Caco-2 (cell line): ENCODE data around the gene PDGFRA. TPM values are rescaled to one million over a fixed set of nuclear protein-coding genes. Genes with fewer than 3 reads are reported as not detected.
A peak's percentile ranks its signal among the peaks of the same experiment; 100 is the strongest.

ENCODE experiments used
- BruUV-seq: library from RNA; stranded (reverse); fragments of 400-500 nt; replicated peaks from 2 replicates; lab custom pipeline; 2021; lab: Mats Ljungman, UMichigan
- CTCF ChIA-PET: fragments of 300-600 bp; sonication (Branson Sonifier 250); formaldehyde crosslinking; loops from one replicate; lab custom pipeline; 2022; ENCODE audit warnings: antibody characterized with exemption; lab: Charles Lee
- POLR2A ChIA-PET: fragments of 300-600 bp; sonication (Branson Sonifier 250); formaldehyde crosslinking; loops from one replicate; lab custom pipeline; 2022; ENCODE audit warnings: antibody characterized with exemption; lab: Charles Lee
- DNase-seq, 2 experiments: peaks; one replicate each; pipeline versions ENCODE4 v3.0.0 to v3.0.0-alpha.2; 2020 to 2022
- H3K27me3 ChIP-seq: replicated peaks from 2 replicates; pipeline ENCODE4 v1.6.0; 2011; ENCODE audit warnings: low read length; ENCODE audit not compliant: control insufficient read depth, insufficient read depth
- H3K36me3 ChIP-seq: 2 replicates; pipeline ENCODE4 v1.5.1; 2011; ENCODE audit warnings: low read length; ENCODE audit not compliant: control insufficient read depth, insufficient read depth
- H3K4me1 ChIP-seq: fragments of 250-450 bp; sonication (Bioruptor Pico); 2 replicates; pipeline ENCODE4 v1.5.1; 2020; ENCODE audit warnings: mild to moderate bottlenecking
- H3K4me3 ChIP-seq: 2 replicates; pipeline ENCODE4 v1.5.1; 2011; ENCODE audit warnings: low read depth, mild to moderate bottlenecking, control low read depth, low read length
- H3K9me3 ChIP-seq: fragments of 250-450 bp; sonication (Bioruptor Pico); 2 replicates; pipeline ENCODE4 v1.5.1; 2020; ENCODE audit warnings: mild to moderate bottlenecking, moderate library complexity
- H3K27ac Mint-ChIP-seq: one replicate; pipeline ENCODE4 v1.8.0; 2022; ENCODE audit warnings: mixed read lengths; ENCODE audit not compliant: unreplicated experiment
- H3K27me3 Mint-ChIP-seq: one replicate; pipeline ENCODE4 v1.8.0; 2022; ENCODE audit warnings: mixed read lengths; ENCODE audit not compliant: insufficient read depth, unreplicated experiment
- H3K36me3 Mint-ChIP-seq: one replicate; pipeline ENCODE4 v1.8.0; 2022; ENCODE audit warnings: mild to moderate bottlenecking, mixed read lengths; ENCODE audit not compliant: insufficient read depth, unreplicated experiment
- H3K4me1 Mint-ChIP-seq: one replicate; pipeline ENCODE4 v1.8.0; 2022; ENCODE audit warnings: low read depth, mixed read lengths; ENCODE audit not compliant: unreplicated experiment
- H3K4me3 Mint-ChIP-seq: one replicate; pipeline ENCODE4 v1.8.0; 2022; ENCODE audit warnings: mild to moderate bottlenecking, moderate library complexity, mixed read lengths; ENCODE audit not compliant: unreplicated experiment
- H3K9me3 Mint-ChIP-seq: one replicate; pipeline ENCODE4 v1.8.0; 2022; ENCODE audit warnings: mixed read lengths; ENCODE audit not compliant: unreplicated experiment
- intact Hi-C: fragments of 100-400 bp; cut with micrococcal nuclease; formaldehyde crosslinking; loops from one replicate; pipeline ENCODE4 v1.10.0; 2022; ENCODE audit not compliant: unreplicated experiment
- total RNA-seq: library from RNA; stranded (reverse); gene quantifications from 2 replicates; pipeline ENCODE4 v1.2.3, GENCODE V29; 2022
- TF ChIP-seq, protein P1 (sequence below), 2 experiments: fragments of 200-600 bp in 1 of 2; IDR thresholded peaks; 1 replicate in 1 of 2; 2 replicates in 1 of 2; pipeline versions ENCODE4 v1.5.1 to v1.8.0; 2011 to 2022; ENCODE audit warnings: antibody characterized with exemption in 1 of 2, control low read depth in 1 of 2, inconsistent platforms in 1 of 2, low read depth in 1 of 2, low read length in 1 of 2, mild to moderate bottlenecking in 1 of 2, moderate library complexity in 1 of 2; ENCODE audit not compliant: insufficient read depth in 1 of 2, severe bottlenecking in 1 of 2, unreplicated experiment in 1 of 2

PDGFRA gene
- total RNA-seq, 1 experiment from 2014 or later, result 97.4 TPM

DNA sequence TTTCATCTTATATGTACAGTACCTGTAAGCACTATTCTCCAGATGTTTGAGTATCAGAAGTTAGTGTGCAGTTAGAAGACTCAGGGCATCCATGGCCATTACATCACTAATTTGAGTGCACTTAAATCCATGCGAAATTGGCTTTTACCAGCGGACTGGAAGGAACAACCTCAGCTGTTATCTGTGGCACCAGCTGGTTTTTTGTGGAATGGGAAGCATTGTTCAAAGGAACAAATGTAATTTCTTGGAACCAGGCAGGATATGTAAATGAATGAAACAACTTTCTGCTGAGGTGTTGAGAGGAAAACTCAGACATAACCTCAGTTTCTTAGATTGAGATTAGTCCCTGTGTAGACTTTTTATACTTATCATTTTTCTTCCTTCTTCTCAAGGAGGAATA is 60.2 kb downstream of the PDGFRA start:
- Histone ChIP-seq H3K4me3 (no peak overlapping the region), H3K36me3 (no peaks in the 10 kb centered on the region), H3K9me3 (no peaks in the 10 kb centered on the region), H3K27me3 (no peaks in the 10 kb centered on the region), H3K4me1 (no peaks in the 10 kb centered on the region)
- Mint-ChIP-seq H3K4me1 (no peaks in the 10 kb centered on the region), H3K36me3 (peaks cover 96% of the 10 kb centered on the region), H3K9me3 (peaks cover under 1% of the 10 kb centered on the region), H3K4me3 (no peak overlapping the region), H3K27ac (peak overlapping the region; percentile 42), H3K27me3 (no peaks in the 10 kb centered on the region)
- ChIA-PET POLR2A (no interaction called here), CTCF (no interaction called here)
- DNase-seq, result no peak
- BruUV-seq, result no TSS peak
- TF ChIP-seq, protein P1, sequence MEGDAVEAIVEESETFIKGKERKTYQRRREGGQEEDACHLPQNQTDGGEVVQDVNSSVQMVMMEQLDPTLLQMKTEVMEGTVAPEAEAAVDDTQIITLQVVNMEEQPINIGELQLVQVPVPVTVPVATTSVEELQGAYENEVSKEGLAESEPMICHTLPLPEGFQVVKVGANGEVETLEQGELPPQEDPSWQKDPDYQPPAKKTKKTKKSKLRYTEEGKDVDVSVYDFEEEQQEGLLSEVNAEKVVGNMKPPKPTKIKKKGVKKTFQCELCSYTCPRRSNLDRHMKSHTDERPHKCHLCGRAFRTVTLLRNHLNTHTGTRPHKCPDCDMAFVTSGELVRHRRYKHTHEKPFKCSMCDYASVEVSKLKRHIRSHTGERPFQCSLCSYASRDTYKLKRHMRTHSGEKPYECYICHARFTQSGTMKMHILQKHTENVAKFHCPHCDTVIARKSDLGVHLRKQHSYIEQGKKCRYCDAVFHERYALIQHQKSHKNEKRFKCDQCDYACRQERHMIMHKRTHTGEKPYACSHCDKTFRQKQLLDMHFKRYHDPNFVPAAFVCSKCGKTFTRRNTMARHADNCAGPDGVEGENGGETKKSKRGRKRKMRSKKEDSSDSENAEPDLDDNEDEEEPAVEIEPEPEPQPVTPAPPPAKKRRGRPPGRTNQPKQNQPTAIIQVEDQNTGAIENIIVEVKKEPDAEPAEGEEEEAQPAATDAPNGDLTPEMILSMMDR (IDR thresholded peaks at IDR 0.05; ENCODE audit: insufficient read depth in 1 of 2, low read depth in 1 of 2, low read length in 1 of 2, severe bottlenecking in 1 of 2, unreplicated experiment in 1 of 2), result no peak
- intact Hi-C loops, result no loop called here

DNA sequence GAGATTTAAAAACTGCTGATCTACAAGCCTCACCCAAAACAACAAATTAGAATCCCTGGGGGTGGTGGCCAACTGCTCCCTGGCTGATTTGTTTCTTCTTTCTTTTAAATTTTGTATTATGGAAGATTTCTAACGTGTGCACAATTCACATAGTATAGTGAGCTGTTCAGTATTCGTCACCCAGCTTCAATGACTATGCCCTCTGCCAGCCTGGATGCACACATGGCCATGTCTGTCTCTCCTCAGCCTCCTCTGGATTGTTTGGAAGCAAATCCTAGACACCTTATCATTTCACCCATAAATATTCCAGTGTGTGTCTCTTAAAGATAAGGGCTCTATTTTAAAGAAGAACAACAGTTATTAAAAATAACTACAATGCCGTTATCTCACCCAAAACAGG is 61.9 kb downstream of the PDGFRA start:
- intact Hi-C loops, result no loop called here
- Mint-ChIP-seq H3K27me3 (no peaks in the 10 kb centered on the region), H3K36me3 (peaks cover 93% of the 10 kb centered on the region), H3K4me3 (no peak overlapping the region), H3K27ac (no peak overlapping the region), H3K9me3 (no peaks in the 10 kb centered on the region), H3K4me1 (no peaks in the 10 kb centered on the region)
- Histone ChIP-seq H3K27me3 (no peaks in the 10 kb centered on the region), H3K4me3 (no peak overlapping the region), H3K9me3 (no peaks in the 10 kb centered on the region), H3K36me3 (no peaks in the 10 kb centered on the region; the same call in 1 of the 2 replicates), H3K4me1 (no peaks in the 10 kb centered on the region)
- TF ChIP-seq, protein P1 (IDR thresholded peaks at IDR 0.05; ENCODE audit: insufficient read depth in 1 of 2, low read depth in 1 of 2, low read length in 1 of 2, severe bottlenecking in 1 of 2, unreplicated experiment in 1 of 2), result no peak
- ChIA-PET CTCF (no interaction called here), POLR2A (no interaction called here)
- no peak for DNase-seq
- BruUV-seq, result no TSS peak

DNA sequence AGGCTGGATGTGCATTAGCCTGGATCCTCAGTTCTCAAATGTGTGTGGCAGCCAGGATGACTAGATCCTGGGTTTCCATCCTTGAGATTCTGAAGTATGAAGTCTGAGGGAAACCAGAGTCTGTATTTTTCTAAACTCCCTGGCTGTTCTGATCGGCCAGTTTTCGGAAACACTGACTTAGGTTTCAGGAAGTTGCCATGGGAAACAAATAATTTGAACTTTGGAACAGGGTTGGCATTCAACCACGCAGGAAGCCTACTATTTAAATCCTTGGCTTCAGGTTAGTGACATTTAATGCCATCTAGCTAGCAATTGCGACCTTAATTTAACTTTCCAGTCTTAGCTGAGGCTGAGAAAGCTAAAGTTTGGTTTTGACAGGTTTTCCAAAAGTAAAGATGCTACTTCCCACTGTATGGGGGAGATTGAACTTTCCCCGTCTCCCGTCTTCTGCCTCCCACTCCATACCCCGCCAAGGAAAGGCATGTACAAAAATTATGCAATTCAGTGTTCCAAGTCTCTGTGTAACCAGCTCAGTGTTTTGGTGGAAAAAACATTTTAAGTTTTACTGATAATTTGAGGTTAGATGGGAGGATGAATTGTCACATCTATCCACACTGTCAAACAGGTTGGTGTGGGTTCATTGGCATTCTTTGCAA is 67.6 kb downstream of the PDGFRA start:
- Mint-ChIP-seq H3K9me3 (no peaks in the 10 kb centered on the region), H3K27me3 (no peaks in the 10 kb centered on the region), H3K27ac (no peak overlapping the region), H3K4me1 (no peaks in the 10 kb centered on the region), H3K4me3 (no peak overlapping the region), H3K36me3 (peaks cover 77% of the 10 kb centered on the region)
- DNase-seq, result no peak
- POLR2A ChIA-PET, result no interaction called here
- CTCF ChIA-PET, result no interaction called here
- TF ChIP-seq, protein P1 (IDR thresholded peaks at IDR 0.05; ENCODE audit: insufficient read depth in 1 of 2, low read depth in 1 of 2, low read length in 1 of 2, severe bottlenecking in 1 of 2, unreplicated experiment in 1 of 2), result no peak
- Histone ChIP-seq H3K27me3 (no peaks in the 10 kb centered on the region), H3K36me3 (no peaks in the 10 kb centered on the region; the same call in 1 of the 2 replicates), H3K4me3 (no peak overlapping the region), H3K4me1 (peaks cover 9% of the 10 kb centered on the region; the same call in 1 of the 2 replicates), H3K9me3 (no peaks in the 10 kb centered on the region)
- BruUV-seq, result no TSS peak
- intact Hi-C loops, result no loop called here
